ENCODE results near the gene EFEMP2. TPM values are rescaled to one million over a fixed set of nuclear protein-coding genes. Genes with fewer than 3 reads are reported as not detected.

EFEMP2 gene
- total RNA-seq, 2 donors from 2014 or later, result 134 to 219 TPM

- Histone ChIP-seq H3K36me3 (peaks cover 21% of the 10 kb centered on the region), H3K4me1 (ENCODE audit: control insufficient read depth in 1 of 2, low read depth in 2 of 2) (no peaks in the 10 kb centered on the region), H3K27me3 (replicated peaks; ENCODE audit: insufficient read depth) (no peaks in the 10 kb centered on the region), H3K4me3 (no peak overlapping the region), H3K9me3 (no peaks in the 10 kb centered on the region), H3K27ac (no peak overlapping the region)
- ATAC-seq (ENCODE audit: insufficient number of reproducible peaks, low FRiP score, low read depth), result no peak
- TF ChIP-seq, protein P1, sequence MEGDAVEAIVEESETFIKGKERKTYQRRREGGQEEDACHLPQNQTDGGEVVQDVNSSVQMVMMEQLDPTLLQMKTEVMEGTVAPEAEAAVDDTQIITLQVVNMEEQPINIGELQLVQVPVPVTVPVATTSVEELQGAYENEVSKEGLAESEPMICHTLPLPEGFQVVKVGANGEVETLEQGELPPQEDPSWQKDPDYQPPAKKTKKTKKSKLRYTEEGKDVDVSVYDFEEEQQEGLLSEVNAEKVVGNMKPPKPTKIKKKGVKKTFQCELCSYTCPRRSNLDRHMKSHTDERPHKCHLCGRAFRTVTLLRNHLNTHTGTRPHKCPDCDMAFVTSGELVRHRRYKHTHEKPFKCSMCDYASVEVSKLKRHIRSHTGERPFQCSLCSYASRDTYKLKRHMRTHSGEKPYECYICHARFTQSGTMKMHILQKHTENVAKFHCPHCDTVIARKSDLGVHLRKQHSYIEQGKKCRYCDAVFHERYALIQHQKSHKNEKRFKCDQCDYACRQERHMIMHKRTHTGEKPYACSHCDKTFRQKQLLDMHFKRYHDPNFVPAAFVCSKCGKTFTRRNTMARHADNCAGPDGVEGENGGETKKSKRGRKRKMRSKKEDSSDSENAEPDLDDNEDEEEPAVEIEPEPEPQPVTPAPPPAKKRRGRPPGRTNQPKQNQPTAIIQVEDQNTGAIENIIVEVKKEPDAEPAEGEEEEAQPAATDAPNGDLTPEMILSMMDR (IDR thresholded peaks at IDR 0.05), result no peak
- no peak for DNase-seq (ENCODE audit: low spot score)
These were observed 24.9 kb downstream of the EFEMP2 start for GRCh38 chr11:65847746-65848145.

- TF ChIP-seq, protein P1 (IDR thresholded peaks at IDR 0.05), result no peak
- H3K27me3 ChIP-seq (replicated peaks; ENCODE audit: insufficient read depth), result no peaks in the 10 kb centered on the region
- no peaks in the 10 kb centered on the region for H3K9me3 ChIP-seq
- no peak for DNase-seq (ENCODE audit: low spot score)
- no peaks in the 10 kb centered on the region for H3K36me3 ChIP-seq
- no peaks in the 10 kb centered on the region for H3K4me1 ChIP-seq (ENCODE audit: control insufficient read depth in 1 of 2, low read depth in 2 of 2)
- no peak overlapping the region for H3K27ac ChIP-seq
- H3K4me3 ChIP-seq, result no peak overlapping the region
- ATAC-seq (ENCODE audit: insufficient number of reproducible peaks, low FRiP score, low read depth), result no peak
These were observed 28.2 kb downstream of the EFEMP2 start for GRCh38 chr11:65844231-65844872.

DNA sequence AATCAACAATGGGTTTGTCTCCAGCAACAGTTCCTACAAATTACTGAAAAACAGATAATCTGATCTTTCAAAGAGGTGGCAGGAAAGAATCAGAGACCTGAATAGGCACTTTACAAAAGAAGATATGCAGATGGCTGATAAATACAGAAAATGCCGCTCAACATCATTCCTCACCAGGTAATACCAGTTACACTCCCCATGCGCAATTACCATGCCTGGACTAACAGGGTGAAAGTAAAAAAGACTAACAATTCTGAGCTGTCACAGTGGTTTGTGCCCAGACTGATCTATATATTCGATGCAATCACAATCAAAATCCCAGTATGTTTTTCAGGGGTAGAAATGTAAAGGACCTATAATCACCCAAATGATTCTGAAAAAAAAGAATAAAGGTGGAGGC, 28.8 kb downstream of the EFEMP2 start:
- H3K4me1 ChIP-seq (ENCODE audit: control insufficient read depth in 1 of 2, low read depth in 2 of 2), result no peaks in the 10 kb centered on the region
- H3K9me3 ChIP-seq, result no peaks in the 10 kb centered on the region
- no peak overlapping the region for H3K27ac ChIP-seq
- no peaks in the 10 kb centered on the region for H3K27me3 ChIP-seq (replicated peaks; ENCODE audit: insufficient read depth)
- no peak for DNase-seq (ENCODE audit: low spot score)
- ATAC-seq (ENCODE audit: insufficient number of reproducible peaks, low FRiP score, low read depth), result no peak
- TF ChIP-seq, protein P1 (IDR thresholded peaks at IDR 0.05), result no peak
- no peaks in the 10 kb centered on the region for H3K36me3 ChIP-seq
- H3K4me3 ChIP-seq, result no peak overlapping the region

DNA sequence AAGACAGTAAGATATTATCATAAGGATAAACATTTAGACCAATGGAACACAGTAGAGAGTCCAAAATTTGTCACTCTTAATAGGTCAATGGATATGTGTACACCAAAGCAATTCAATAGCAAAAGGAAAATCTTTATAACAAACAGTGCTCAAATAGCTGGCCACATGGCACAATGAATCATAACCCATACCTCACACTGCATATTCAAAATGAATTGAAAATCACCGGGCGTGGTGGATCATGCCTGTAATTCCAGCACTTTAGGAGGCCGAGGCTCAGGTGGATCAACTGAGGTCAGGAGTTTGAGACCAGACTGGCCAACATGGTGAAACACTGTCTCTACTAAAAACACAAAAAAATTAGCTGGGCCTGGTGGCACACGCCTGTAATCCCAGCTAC, 30.5 kb downstream of the EFEMP2 start:
- H3K36me3 ChIP-seq, result no peaks in the 10 kb centered on the region
- no peaks in the 10 kb centered on the region for H3K9me3 ChIP-seq
- no peak overlapping the region for H3K4me3 ChIP-seq
- H3K27me3 ChIP-seq (replicated peaks; ENCODE audit: insufficient read depth), result no peaks in the 10 kb centered on the region
- no peaks in the 10 kb centered on the region for H3K4me1 ChIP-seq (ENCODE audit: control insufficient read depth in 1 of 2, low read depth in 2 of 2)
- TF ChIP-seq, protein P1 (IDR thresholded peaks at IDR 0.05), result no peak
- DNase-seq (ENCODE audit: low spot score) (no peak), ATAC-seq (ENCODE audit: insufficient number of reproducible peaks, low FRiP score, low read depth) (no peak)
- no peak overlapping the region for H3K27ac ChIP-seq

GRCh38 chr11:65834202-65834601, 38.4 kb downstream of the EFEMP2 start:
- Histone ChIP-seq H3K4me1 (ENCODE audit: control insufficient read depth in 1 of 2, low read depth in 2 of 2) (peaks cover 3 to 18% of the 10 kb centered on the region in 2 donors), H3K27ac (no peak overlapping the region), H3K27me3 (replicated peaks; ENCODE audit: insufficient read depth) (no peaks in the 10 kb centered on the region), H3K36me3 (no peaks in the 10 kb centered on the region), H3K4me3 (peak overlapping the region; percentile 81), H3K9me3 (no peaks in the 10 kb centered on the region)
- ATAC-seq (ENCODE audit: insufficient number of reproducible peaks, low FRiP score, low read depth) (no peak), DNase-seq (ENCODE audit: low spot score) (no peak)
- TF ChIP-seq, protein P1 (IDR thresholded peaks at IDR 0.05), result no peak

Measured in thoracic aorta (tissue), 2 donors.